HUES48 (cell line): Measurements from ENCODE around the gene SMURF2.

Experiments
- H3K27ac ChIP-seq: one replicate; pipeline ENCODE4 v1.7.0; 2013; ENCODE audit warnings: low read depth, low read length, inconsistent platforms
- H3K27me3 ChIP-seq: 2 replicates; pipeline ENCODE4 v1.6.1; 2013; ENCODE audit warnings: mild to moderate bottlenecking, low read length; ENCODE audit not compliant: control insufficient read depth, insufficient read depth
- H3K36me3 ChIP-seq: 2 replicates; pipeline ENCODE4 v1.6.1; 2013; ENCODE audit warnings: low read length; ENCODE audit not compliant: control insufficient read depth, insufficient read depth
- H3K4me1 ChIP-seq: 2 replicates; pipeline ENCODE4 v1.6.1; 2013; ENCODE audit warnings: mild to moderate bottlenecking, low read length; ENCODE audit not compliant: control insufficient read depth, insufficient read depth
- H3K4me3 ChIP-seq: 2 replicates; pipeline ENCODE4 v1.5.1; 2013; ENCODE audit warnings: mild to moderate bottlenecking, low read depth, low read length
- H3K9ac ChIP-seq: 2 replicates; pipeline ENCODE4 v1.6.1; 2013; ENCODE audit warnings: mild to moderate bottlenecking, low read depth, low read length, moderate library complexity
- H3K9me3 ChIP-seq: 2 replicates; pipeline ENCODE4 v1.6.1; 2013; ENCODE audit warnings: low read length; ENCODE audit not compliant: control insufficient read depth, insufficient read depth

Gene SMURF2

DNA sequence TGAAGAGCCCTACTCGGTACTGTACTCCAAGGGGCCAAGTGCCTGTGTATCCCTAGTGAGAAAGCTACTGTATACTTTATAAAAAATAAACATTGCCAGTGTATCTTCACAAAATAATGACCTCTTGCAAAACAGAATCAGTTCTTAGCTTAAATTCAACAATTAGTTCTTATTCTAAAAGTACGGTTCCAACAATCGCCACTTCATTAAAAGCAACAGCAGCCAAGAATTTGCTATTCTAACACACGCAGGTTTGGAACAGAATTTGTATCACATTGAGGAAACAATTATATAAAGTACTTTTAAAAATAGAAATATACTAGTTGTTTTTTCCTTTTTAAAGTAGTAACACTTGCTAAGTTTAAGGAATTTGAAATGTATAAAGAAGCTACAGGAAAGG lies 106.8 kb downstream of the SMURF2 start:
- no peak overlapping the region for H3K9ac ChIP-seq
- H3K27ac ChIP-seq, result no peak overlapping the region
- H3K36me3 ChIP-seq, result peaks cover 47% of the 10 kb centered on the region
- no peaks in the 10 kb centered on the region for H3K27me3 ChIP-seq
- H3K4me1 ChIP-seq, result peaks cover 9% of the 10 kb centered on the region
- no peaks in the 10 kb centered on the region for H3K9me3 ChIP-seq
- no peak overlapping the region for H3K4me3 ChIP-seq

DNA sequence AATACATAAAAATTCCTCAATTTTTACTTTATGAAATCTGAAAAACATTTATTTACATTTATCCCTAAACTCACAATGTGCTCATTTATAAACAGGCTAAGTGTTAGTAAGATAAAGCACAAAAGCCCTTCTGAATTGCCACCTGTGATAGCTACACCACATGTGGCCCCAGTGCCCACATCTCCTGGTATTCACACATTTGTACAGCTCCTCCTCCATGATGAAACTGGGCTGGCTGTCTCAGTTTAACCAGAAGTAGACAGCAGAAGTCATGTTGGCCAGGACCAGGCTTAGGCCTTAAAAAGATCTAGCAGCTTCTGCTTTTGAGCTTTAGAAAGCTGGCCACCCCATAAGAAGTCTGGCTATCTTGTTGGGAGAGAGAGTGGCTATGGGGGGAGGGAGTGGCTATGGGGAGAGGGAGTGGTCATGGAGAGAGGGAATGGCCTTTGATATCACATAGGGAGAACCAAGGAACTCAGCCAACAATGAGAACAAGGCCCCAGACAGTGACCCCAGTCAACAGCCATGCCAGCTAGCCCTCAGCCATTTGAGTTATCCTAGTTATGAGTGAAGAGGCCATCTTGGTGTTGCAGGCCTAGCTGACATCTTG lies 108.0 kb downstream of the SMURF2 start:
- peaks cover 9% of the 10 kb centered on the region for H3K4me1 ChIP-seq
- H3K9me3 ChIP-seq, result no peaks in the 10 kb centered on the region
- H3K36me3 ChIP-seq, result peaks cover 47% of the 10 kb centered on the region
- no peak overlapping the region for H3K9ac ChIP-seq
- H3K27me3 ChIP-seq, result no peaks in the 10 kb centered on the region
- H3K27ac ChIP-seq, result no peak overlapping the region
- no peak overlapping the region for H3K4me3 ChIP-seq

DNA sequence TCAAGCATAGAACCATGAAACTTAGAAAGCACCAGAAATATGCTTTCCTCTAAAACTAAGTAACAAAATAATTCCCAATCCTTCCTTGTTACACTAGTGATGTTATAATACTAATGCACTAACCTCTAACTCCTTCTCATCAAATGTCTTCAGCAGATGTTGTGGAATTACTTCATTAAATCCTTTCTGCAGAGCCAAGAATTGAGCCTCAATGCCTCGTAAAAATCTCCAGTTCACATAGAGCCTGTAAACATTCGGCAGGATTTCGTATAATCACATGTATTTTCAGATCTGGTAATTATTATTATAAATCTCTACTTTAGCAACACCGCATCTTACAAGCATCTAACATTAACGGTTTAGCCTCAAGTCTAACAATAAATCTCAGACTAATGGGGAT lies 110.6 kb downstream of the SMURF2 start:
- peaks cover 31% of the 10 kb centered on the region for H3K36me3 ChIP-seq
- H3K4me1 ChIP-seq, result peaks cover 16% of the 10 kb centered on the region

DNA sequence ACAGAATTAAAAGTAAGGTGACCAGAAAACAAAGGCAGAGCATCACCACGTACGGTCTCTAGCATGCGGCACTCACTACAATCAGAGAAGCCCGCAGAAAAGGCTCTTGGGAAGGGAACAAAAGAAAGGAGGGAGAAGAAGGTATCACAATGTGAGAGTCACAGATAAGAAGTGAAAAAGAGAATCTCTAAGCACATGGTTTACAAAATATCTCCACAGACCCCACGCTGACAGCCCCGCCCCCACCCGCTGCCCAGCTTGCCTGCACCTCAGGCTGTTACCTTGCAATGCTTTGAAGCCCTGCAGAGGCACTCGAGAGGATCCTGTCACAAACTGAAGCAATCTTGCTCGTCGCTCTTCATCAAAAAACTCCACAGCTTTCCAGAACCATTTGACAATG lies 114.8 kb downstream of the SMURF2 start:
- peaks cover 30% of the 10 kb centered on the region for H3K36me3 ChIP-seq

More for the DNA sequence above, 110.6 kb downstream of the SMURF2 start:
- Histone ChIP-seq H3K9me3 (no peaks in the 10 kb centered on the region), H3K27ac (no peak overlapping the region), H3K4me3 (no peak overlapping the region), H3K9ac (no peak overlapping the region), H3K27me3 (no peaks in the 10 kb centered on the region)

DNA sequence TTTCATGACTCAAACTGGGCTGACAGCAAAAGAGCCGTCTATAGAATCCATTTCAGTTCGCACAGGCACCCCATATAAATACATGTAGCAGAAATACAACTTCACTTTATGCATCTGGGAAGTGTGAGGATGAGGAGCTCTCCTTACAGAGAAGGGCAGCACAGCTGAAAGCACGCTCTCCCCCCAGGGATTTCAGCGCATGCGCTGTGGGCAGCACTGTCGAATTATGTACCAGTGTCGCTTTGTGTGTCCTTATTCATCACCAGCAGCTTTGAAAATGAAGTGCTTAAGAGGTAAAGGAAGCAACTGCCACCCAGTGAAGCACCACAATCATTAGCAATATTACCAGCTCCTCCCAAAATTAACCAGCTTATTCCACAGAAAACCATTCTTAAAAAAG lies 115.4 kb downstream of the SMURF2 start:
- H3K27ac ChIP-seq, result no peak overlapping the region
- H3K9ac ChIP-seq, result no peak overlapping the region
- H3K4me3 ChIP-seq, result no peak overlapping the region

More for the DNA sequence above, 114.8 kb downstream of the SMURF2 start:
- no peak overlapping the region for H3K4me3 ChIP-seq
- H3K9me3 ChIP-seq, result no peaks in the 10 kb centered on the region
- H3K4me1 ChIP-seq, result peaks cover 11% of the 10 kb centered on the region
- no peak overlapping the region for H3K9ac ChIP-seq
- no peak overlapping the region for H3K27ac ChIP-seq
- H3K27me3 ChIP-seq, result no peaks in the 10 kb centered on the region

DNA sequence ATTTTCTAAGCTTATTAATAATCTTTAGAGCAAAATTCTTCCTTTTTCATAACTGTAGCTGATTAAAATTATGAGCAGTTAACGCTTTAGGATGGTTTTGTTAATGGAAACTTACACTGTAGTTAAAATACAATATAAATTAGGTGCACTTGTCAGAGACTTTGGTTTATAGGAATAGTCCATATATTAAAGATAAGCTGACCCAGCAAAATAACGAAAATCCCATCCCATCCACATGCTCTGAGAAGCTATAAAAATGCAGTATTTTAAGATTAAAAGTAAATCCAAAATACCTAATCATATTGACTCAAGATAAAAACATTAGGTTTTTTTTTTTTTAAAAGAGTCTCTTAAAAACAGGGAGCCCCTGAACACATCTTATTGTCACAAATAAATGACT lies 117.4 kb downstream of the SMURF2 start:
- no peaks in the 10 kb centered on the region for H3K27me3 ChIP-seq
- H3K9me3 ChIP-seq, result no peaks in the 10 kb centered on the region
- H3K4me1 ChIP-seq, result peaks cover 11% of the 10 kb centered on the region
- H3K4me3 ChIP-seq, result no peak overlapping the region
- H3K9ac ChIP-seq, result no peak overlapping the region
- H3K36me3 ChIP-seq, result peaks cover 30% of the 10 kb centered on the region
- H3K27ac ChIP-seq, result no peak overlapping the region

More for the DNA sequence above, 115.4 kb downstream of the SMURF2 start:
- H3K4me1 ChIP-seq, result peaks cover 11% of the 10 kb centered on the region
- peaks cover 30% of the 10 kb centered on the region for H3K36me3 ChIP-seq
- H3K27me3 ChIP-seq, result no peaks in the 10 kb centered on the region
- no peaks in the 10 kb centered on the region for H3K9me3 ChIP-seq

DNA sequence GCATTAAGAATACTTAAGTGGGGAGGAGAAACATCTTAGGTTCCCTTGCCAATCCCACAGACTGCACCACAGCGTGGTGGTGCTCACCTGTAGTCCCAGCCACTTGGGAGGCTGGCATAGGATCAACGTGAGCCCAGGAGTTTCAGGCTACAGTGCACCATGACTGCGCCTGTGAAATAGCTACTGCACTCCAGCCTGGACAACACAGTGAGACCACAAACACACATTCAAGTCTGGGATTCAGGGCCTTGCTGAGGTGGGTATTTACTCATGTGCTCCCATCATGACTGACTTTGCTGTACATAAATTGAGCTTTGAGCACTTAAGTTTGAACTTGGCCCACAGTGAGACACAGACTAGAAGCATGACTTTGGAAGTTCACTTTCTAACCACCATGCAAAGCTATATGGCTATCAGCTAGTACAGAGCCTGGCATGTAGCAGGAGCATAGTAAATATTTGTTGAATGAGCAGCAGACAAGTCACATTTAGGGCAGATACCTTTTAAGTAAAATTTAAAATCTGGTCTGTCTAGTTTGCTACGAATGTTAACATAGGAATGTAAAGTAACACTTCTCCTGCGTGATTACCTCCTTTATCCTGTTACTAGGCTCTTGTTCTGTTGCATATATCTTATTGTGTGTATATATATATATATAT lies 121.9 kb downstream of the SMURF2 start:
- Histone ChIP-seq H3K9me3 (no peaks in the 10 kb centered on the region), H3K9ac (no peak overlapping the region), H3K4me1 (no peaks in the 10 kb centered on the region), H3K36me3 (peaks cover 50% of the 10 kb centered on the region), H3K4me3 (no peak overlapping the region), H3K27ac (no peak overlapping the region), H3K27me3 (no peaks in the 10 kb centered on the region)

DNA sequence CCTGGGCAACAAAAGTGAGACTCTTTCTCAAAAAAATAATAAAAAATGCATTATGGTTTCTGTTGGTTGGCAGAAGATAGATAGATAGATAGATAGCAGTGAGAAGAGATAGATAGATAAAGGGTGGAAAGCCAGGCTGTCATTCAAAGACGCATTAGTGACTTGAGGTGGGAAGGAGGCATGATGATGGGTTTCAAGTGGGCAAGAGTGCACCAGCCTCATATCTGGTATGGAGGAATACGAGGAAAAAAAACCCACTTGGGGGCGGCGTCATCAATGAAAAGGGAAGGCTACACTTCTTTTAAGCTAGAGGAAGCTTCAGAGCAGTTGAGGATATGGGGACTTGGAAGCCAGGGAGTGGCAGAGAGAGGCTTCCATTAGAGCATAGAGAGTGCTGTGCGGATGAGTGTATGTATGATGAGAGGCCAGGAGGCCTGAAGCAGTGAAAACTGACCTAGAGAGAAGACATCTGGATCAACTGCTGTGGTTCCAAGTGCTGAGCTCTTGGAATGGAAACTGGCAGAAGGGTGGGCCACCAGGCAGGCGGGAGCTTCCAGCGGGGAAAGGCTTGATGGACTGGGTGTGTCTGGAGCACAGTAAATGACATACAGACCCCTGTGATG lies 123.5 kb downstream of the SMURF2 start:
- Histone ChIP-seq H3K9ac (no peak overlapping the region), H3K4me3 (no peak overlapping the region), H3K9me3 (no peaks in the 10 kb centered on the region), H3K27ac (no peak overlapping the region), H3K36me3 (peaks cover 53% of the 10 kb centered on the region), H3K27me3 (no peaks in the 10 kb centered on the region), H3K4me1 (no peaks in the 10 kb centered on the region)

DNA sequence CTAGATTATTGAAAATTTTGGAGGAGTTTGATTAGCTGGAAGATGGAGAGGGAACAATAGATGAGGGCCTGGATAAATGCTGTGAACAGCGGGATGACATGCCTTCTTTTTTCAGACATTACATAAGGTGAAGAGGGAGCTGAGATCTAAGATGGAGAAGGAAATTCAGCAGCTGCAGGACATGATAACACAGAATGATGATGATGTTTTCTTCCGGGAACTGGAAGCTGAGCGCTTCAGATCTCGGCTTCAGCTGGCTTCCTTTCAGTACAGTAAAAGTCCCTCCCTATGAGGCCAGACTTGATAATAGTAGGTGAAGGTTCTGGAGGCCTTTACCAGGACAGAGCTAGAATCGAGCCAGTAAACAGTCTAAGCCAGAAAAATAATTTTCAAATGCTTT lies 124.6 kb downstream of the SMURF2 start:
- Histone ChIP-seq H3K36me3 (peaks cover 62% of the 10 kb centered on the region), H3K4me3 (no peak overlapping the region), H3K9me3 (no peaks in the 10 kb centered on the region), H3K27ac (no peak overlapping the region), H3K4me1 (no peaks in the 10 kb centered on the region), H3K27me3 (no peaks in the 10 kb centered on the region), H3K9ac (no peak overlapping the region)

DNA sequence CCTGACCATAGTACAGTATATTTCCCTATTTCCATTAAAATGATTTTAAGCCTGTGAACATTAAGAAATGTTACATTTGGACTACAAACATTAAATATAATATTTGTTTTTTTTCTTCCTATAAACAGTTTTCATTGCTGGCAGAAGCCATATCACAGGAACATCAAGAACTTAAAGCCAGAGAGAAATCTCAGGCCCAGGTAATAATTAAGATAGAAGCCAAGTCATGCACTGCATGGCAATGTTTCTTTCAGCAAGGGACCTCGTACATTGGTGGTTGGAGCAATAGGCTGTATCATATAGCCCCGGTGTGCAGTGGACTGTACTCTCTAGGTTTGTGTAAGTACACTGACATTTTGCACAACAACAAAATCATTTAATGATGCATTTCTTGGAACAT lies 125.2 kb downstream of the SMURF2 start:
- Histone ChIP-seq H3K9me3 (no peaks in the 10 kb centered on the region), H3K4me1 (no peaks in the 10 kb centered on the region), H3K27me3 (no peaks in the 10 kb centered on the region), H3K4me3 (no peak overlapping the region), H3K27ac (no peak overlapping the region), H3K36me3 (peaks cover 67% of the 10 kb centered on the region), H3K9ac (no peak overlapping the region)

DNA sequence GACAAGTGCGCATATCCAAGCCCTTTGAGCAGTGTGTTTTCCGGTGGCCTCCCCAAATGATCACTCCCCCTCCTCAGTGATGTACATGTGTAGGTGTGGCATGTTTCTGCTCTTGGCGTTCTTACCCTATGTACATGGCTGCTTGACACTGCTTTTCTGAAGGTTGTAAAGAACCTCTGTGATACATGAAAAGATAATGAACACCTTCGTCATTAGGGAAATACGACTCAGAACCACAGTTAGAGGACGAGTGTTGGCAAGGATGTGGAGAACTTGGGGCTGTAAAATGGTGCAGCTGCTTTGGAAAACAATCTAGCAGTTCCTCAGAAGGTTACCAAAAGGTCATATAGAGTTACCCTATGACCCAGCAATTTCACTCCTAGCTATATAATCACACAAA lies 126.8 kb downstream of the SMURF2 start:
- H3K9ac ChIP-seq, result no peak overlapping the region
- no peak overlapping the region for H3K4me3 ChIP-seq
- peaks cover 81% of the 10 kb centered on the region for H3K36me3 ChIP-seq
- H3K9me3 ChIP-seq, result no peaks in the 10 kb centered on the region
- no peaks in the 10 kb centered on the region for H3K27me3 ChIP-seq
- H3K4me1 ChIP-seq, result no peaks in the 10 kb centered on the region
- H3K27ac ChIP-seq, result no peak overlapping the region
